GM12873 (cell line): ENCODE results near the gene KCNA10.

Experiments used
- CTCF ChIP-seq: IDR thresholded peaks from 2 replicates; pipeline ENCODE4 v1.5.1; 2012; ENCODE audit warnings: low read depth, mild to moderate bottlenecking, moderate library complexity, low read length, control low read depth; ENCODE audit not compliant: insufficient read depth; ENCODE audit errors: missing control alignments

Gene KCNA10

GRCh38 chr1:110519125-110519810 lies at the start of gene KCNA10:
Gene KCNA10 (minus strand): TSS chr1:110519175. CDS start chr1:110518787, 388 bp downstream.
- TF ChIP-seq CTCF = no peak

DNA sequence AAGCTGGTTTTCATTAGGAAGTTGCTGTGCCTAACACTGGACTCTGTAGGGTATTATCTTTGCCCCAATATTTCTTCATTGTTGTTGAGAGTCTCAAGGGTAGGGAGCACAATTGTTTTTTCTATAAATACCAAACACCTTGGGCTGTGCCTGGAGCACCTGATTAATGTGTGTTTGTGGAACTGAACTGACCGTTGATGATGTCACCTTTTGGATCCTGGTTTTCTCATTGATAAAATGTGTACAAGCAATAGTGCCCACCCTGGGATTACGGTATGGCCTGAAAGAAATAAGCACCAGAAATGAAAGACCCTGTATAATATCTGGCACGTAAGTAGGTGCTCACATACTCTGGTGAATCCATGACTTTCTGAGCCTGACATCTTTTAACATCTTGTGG lies 47.9 kb upstream of the KCNA10 start:
- no peak for TF ChIP-seq CTCF

DNA sequence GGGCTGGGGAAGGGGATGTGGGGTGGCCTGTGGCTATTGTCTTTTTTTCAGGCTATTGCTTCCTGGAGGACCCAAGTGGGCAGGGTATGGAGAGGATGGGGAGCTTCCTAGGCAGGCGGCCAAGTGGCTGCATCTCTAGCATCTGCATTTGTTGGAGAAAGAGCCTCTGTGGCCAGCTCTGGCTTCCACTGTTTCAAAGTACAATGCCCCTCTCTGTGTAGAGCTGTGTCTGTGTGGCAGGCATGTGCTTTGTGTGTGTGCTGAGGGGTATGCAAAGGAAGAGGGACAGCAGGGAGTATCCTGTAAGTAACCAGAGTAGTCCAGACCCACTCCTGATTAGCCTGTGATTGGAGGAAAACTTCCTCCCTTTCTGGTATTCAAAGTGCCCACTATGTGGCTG lies 46.6 kb upstream of the KCNA10 start:
- no peak for TF ChIP-seq CTCF

GRCh38 chr1:110563089-110563488 lies 44.1 kb upstream of the KCNA10 start:
- no peak for TF ChIP-seq CTCF

DNA sequence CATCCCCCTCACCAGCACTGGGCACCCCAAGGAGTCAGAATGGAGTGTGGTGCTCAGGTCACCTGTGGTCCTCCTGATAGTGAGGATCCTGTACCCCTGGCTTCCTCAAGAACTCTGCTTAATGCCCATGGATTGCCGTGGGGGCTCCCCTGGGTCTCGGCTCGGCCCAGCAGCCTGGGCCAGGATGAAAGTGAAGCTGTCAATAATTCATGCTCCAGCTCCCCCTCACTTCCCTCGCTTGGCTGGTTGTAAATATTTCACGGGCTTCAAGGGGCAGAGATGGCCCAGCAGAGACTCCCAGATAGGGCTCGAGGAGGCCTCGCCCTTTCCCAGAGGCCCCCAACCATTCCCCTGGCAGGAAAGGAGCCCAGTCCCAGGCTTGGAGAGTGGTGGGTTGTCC lies 42.6 kb upstream of the KCNA10 start:
- no peak for TF ChIP-seq CTCF

DNA sequence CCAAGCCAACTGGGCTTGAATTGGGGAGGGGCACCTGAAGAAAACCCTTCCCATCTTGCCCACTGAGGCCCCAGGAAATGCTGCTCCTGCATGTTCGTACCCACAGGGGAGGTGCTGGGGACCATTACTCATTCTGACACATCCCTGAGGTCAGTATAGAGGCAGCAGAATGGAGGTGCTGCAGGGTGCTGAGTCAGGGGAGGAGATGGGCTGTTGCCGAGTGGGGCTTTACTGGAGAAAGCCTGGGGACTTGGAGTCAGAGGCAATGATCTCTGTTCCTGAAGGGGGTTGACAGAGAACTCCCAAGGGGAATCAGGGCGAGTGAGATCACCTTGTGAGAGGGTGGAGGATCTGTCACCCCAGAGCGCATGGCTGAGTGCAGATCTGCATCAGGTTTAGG lies 40.2 kb upstream of the KCNA10 start:
- no peak for TF ChIP-seq CTCF

DNA sequence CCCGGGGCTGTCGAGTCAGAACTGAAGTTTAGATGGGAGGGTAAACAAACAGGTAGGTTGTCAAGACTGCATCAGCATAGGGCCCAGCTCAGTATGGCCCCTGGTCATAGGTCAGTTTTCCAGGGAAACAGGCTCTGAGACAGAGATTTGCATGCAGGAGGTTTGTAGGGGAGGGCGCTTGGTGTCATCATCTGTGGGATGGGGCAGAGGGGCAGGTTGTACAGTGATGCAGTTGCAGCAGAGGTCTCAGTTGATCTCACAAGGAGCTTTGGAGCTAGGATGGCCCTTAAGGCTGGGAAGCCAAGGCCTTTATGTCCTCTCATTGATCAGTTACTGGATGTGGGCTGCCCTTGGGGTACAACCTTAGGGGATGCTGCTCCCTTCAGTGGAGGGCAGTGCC lies 38.5 kb upstream of the KCNA10 start:
- no peak for TF ChIP-seq CTCF
